CD4-positive, alpha-beta memory T cell (primary cell): ENCODE measurements around the gene AVPI1. TPM values are rescaled to one million over a fixed set of nuclear protein-coding genes. Genes with fewer than 3 reads are reported as not detected.

ENCODE experiments used
- CTCF ChIA-PET: fragments of 350-600 bp; sonication (Branson Sonifier 250); formaldehyde crosslinking; loops from one replicate; lab custom pipeline; 2021; ENCODE audit warnings: inconsistent platforms; ENCODE audit not compliant: partially characterized antibody; lab: Charles Lee
- POLR2A ChIA-PET: fragments of 350-600 bp; sonication (Branson Sonifier 250); formaldehyde crosslinking; loops from one replicate; lab custom pipeline; 2021; ENCODE audit not compliant: partially characterized antibody; lab: Charles Lee
- DNase-seq, 5 donors: peaks; one replicate each; pipeline versions ENCODE4 v3.0.0 to v3.0.0-alpha.2; 2020 to 2022; ENCODE audit warnings: mixed read lengths in 1 of 5
- H3K27ac ChIP-seq: one replicate; pipeline ENCODE4 v1.7.0; 2013; ENCODE audit warnings: low read depth, low read length
- H3K27me3 ChIP-seq: 2 replicates; pipeline ENCODE4 v1.7.0; 2013; ENCODE audit warnings: mild to moderate bottlenecking, low read length, moderate library complexity; ENCODE audit not compliant: insufficient read depth
- H3K36me3 ChIP-seq: 2 replicates; pipeline ENCODE4 v1.7.0; 2013; ENCODE audit warnings: mild to moderate bottlenecking, low read length, moderate library complexity; ENCODE audit not compliant: insufficient read depth
- H3K4me1 ChIP-seq: 2 replicates; pipeline ENCODE4 v1.7.0; 2013; ENCODE audit warnings: mild to moderate bottlenecking, low read length, moderate library complexity; ENCODE audit not compliant: insufficient read depth
- H3K4me3 ChIP-seq, 2 donors: one replicate each; pipeline ENCODE4 v1.7.0; 2013; ENCODE audit warnings: low read length in 2 of 2, mild to moderate bottlenecking in 1 of 2
- H3K9me3 ChIP-seq, 2 donors: one replicate each; pipeline ENCODE4 v1.7.0; 2013; ENCODE audit warnings: low read length in 2 of 2, control low read depth in 1 of 2; ENCODE audit not compliant: control insufficient read depth in 1 of 2
- H3K27ac Mint-ChIP-seq, 7 donors: one replicate each; pipeline ENCODE4 v1.8.0; 2020 to 2021; ENCODE audit warnings: mixed read lengths in 7 of 7, mild to moderate bottlenecking in 6 of 7, inconsistent platforms in 3 of 7, moderate library complexity in 3 of 7
- H3K27me3 Mint-ChIP-seq, 2 donors: one replicate each; pipeline ENCODE4 v1.8.0; 2020 to 2021; ENCODE audit warnings: mixed read lengths in 2 of 2
- H3K36me3 Mint-ChIP-seq, 2 donors: one replicate each; pipeline ENCODE4 v1.8.0; 2020 to 2021; ENCODE audit warnings: mixed read lengths in 2 of 2, inconsistent platforms in 1 of 2, mild to moderate bottlenecking in 1 of 2
- H3K4me1 Mint-ChIP-seq, 4 donors: one replicate each; pipeline ENCODE4 v1.8.0; 2020 to 2021; ENCODE audit warnings: mixed read lengths in 4 of 4, mild to moderate bottlenecking in 1 of 4
- H3K4me3 Mint-ChIP-seq, 8 donors: one replicate each; pipeline ENCODE4 v1.8.0; 2020 to 2021; ENCODE audit warnings: mixed read lengths in 8 of 8, mild to moderate bottlenecking in 7 of 8, moderate library complexity in 6 of 8, inconsistent platforms in 3 of 8
- H3K9me3 Mint-ChIP-seq, 8 donors: one replicate each; pipeline ENCODE4 v1.8.0; 2020 to 2021; ENCODE audit warnings: mixed read lengths in 8 of 8, mild to moderate bottlenecking in 5 of 8, inconsistent platforms in 3 of 8, moderate library complexity in 1 of 8
- intact Hi-C: fragments of 100-400 bp; cut with micrococcal nuclease; formaldehyde crosslinking; loops from one replicate; pipeline ENCODE4 v1.15.1; 2023
- polyA plus RNA-seq, 2 donors: library from polyadenylated mRNA; unstranded; fragments of 300-500 nt; fragmentation: Illumina TruSeq; gene quantifications; one replicate each; pipeline ENCODE4 v1.2.3, GENCODE V29; 2021
- total RNA-seq, 2 experiments: library from RNA; stranded (reverse); gene quantifications; one replicate each; pipeline ENCODE4 v1.2.3, GENCODE V29; 2021

The AVPI1 gene
- total and polyA plus RNA-seq, 4 experiments from 2014 or later = 1.8 to 5.6 (median 2.1) TPM

DNA sequence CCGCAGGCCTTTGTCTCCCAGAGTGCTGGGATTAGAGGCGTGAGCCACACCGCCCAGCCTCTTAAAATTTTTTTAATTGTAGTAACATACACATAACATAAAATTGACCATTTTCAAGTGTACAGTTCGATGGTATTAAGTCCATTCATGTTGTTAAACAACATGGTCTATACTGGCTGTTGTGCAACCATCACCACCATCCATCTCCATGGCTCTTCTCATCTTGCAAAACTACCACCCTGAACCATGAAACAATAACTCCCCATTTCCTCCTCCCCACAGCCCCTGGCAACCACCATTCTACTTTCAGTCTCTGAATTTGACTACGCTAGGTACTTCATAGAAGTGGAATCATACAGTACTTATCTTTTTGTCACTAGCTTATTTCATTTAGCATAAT is 42.0 kb upstream of the AVPI1 start:
- Mint-ChIP-seq H3K4me3 (no peak overlapping the region), H3K27me3 (peaks cover 8% of the 10 kb centered on the region in 2 donors), H3K9me3 (no peaks in the 10 kb centered on the region), H3K27ac (no peak overlapping the region), H3K4me1 (no peaks in the 10 kb centered on the region), H3K36me3 (no peaks in the 10 kb centered on the region)
- no peak for DNase-seq
- H3K27ac ChIP-seq = no peak overlapping the region
- ChIA-PET CTCF (interaction anchor here (1.0 to 15.3 kb wide), 5 partner anchors 15 to 53 kb away, joined by 3 to 436 read pairs (median 81); partner anchors contain the start of genes AVPI1 and MARVELD1), POLR2A (no interaction called here)
- H3K27me3 ChIP-seq = no peaks in the 10 kb centered on the region
- H3K9me3 ChIP-seq = no peaks in the 10 kb centered on the region
- no peaks in the 10 kb centered on the region for H3K4me1 ChIP-seq
- intact Hi-C loops = no loop called here
- no peaks in the 10 kb centered on the region for H3K36me3 ChIP-seq
- no peak overlapping the region for H3K4me3 ChIP-seq

DNA sequence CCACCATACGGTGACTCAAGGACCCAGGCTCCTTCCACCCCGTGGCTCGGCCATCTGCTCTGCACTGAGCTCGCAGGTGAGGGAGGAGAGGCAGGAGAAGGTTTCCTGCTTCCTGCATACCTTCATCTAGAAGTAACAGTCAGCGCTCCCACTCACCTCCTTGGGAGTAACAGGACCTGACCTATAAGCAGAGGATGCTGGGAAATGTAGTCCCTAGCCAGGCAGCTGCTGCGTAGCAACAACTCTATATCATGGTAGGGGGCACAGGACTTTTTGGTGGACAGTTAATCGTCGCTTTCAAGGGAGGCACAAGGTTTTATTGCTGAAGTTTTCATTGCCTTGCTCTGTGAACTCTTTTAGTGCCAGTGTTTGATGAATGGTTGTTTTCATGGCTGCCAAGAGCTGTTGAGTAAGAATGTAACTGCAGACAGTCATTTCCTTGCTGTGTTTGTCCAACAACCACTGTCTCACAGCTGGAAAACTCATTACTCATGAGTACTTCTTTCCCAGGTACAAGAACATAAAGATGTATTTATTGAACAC is 39.7 kb upstream of the AVPI1 start:
- intact Hi-C loops = no loop called here
- H3K4me1 ChIP-seq = no peaks in the 10 kb centered on the region
- H3K27me3 ChIP-seq = no peaks in the 10 kb centered on the region
- H3K4me3 ChIP-seq = no peak overlapping the region
- no peak overlapping the region for H3K4me3 Mint-ChIP-seq
- no peaks in the 10 kb centered on the region for H3K4me1 Mint-ChIP-seq
- DNase-seq = peak in 1 of 5 donors; percentile 3
- no peak overlapping the region for H3K27ac Mint-ChIP-seq
- no peak overlapping the region for H3K27ac ChIP-seq
- no peaks in the 10 kb centered on the region for H3K9me3 Mint-ChIP-seq
- no peaks in the 10 kb centered on the region for H3K36me3 Mint-ChIP-seq
- ChIA-PET POLR2A (interaction anchor here (1.4 kb wide), 1 partner anchor 12 kb away, joined by 3 read pairs; no protein-coding TSS in a partner anchor), CTCF (interaction anchor here (0.8 to 15.3 kb wide), 5 partner anchors 10 to 50 kb away, joined by 3 to 436 read pairs (median 3); partner anchors contain the start of genes MARVELD1 and ZFYVE27)
- H3K36me3 ChIP-seq = no peaks in the 10 kb centered on the region
- H3K9me3 ChIP-seq = no peaks in the 10 kb centered on the region
- H3K27me3 Mint-ChIP-seq = peaks cover 8% of the 10 kb centered on the region in 2 donors

DNA sequence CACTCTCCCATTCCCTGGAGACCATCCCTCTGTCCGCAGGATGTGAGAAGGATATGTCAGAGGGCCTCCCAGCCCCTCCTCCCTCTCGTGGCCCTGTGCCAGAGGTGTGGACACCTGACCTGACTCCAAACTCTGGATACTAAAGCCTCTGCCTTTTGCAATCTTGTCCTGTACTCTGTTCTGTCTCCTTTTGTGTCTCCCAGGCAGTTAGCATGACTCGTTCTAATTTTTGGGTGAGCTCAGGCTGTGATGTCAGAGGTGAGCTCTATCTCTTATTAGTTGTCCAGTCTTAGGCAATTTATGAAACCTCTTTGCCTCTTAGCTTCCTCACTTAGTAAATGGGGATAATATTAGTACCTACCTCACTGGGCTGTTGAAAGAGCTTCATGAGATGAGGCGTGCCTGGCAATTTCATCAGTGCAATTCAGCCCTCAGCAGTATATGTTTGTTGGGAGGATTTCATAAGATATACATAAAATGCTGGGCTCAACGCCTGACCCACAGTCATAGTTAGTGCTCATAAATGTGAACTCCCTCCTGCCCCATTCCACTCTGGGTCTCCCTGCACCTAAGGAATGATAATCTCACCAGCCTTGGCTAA is 37.4 kb upstream of the AVPI1 start:
- Mint-ChIP-seq H3K36me3 (no peaks in the 10 kb centered on the region), H3K27me3 (peaks cover 6 to 7% of the 10 kb centered on the region in 2 donors), H3K9me3 (no peaks in the 10 kb centered on the region), H3K4me1 (no peaks in the 10 kb centered on the region), H3K27ac (no peak overlapping the region), H3K4me3 (no peak overlapping the region)
- CTCF ChIA-PET = interaction anchor here (0.7 to 15.3 kb wide), 6 partner anchors 8 to 39 kb away, joined by 3 to 436 read pairs (median 4); partner anchors contain the start of genes MARVELD1 and ZFYVE27
- intact Hi-C loops = no loop called here
- DNase-seq = peak in 1 of 5 donors; percentile 5
- H3K9me3 ChIP-seq = no peaks in the 10 kb centered on the region
- no peaks in the 10 kb centered on the region for H3K27me3 ChIP-seq
- POLR2A ChIA-PET = interaction anchor here (1.8 kb wide), 1 partner anchor 12 kb away, joined by 4 read pairs; the partner anchor contains the start of gene ZFYVE27
- no peak overlapping the region for H3K4me3 ChIP-seq
- H3K36me3 ChIP-seq = no peaks in the 10 kb centered on the region
- H3K4me1 ChIP-seq = no peaks in the 10 kb centered on the region
- no peak overlapping the region for H3K27ac ChIP-seq

DNA sequence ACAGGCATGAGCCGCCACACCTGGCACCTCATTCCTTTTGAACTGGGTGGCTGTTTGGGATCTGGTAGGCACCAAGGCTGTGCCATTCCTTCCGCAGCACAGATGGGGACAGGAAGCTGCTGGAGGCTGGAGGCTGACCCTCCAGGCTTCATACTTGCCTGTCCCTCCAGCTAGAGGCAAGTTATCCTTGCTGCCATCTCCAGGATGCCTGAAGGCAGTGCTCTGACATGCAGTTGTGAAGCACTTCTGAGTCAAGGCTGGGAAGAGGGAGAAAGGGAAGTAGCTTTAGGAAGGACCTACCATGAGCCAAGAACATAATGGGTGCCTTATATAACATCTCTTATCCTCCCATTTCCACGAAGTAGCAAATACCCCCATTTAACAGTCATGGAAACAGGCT is 36.0 kb upstream of the AVPI1 start:
- Mint-ChIP-seq H3K27me3 (peaks cover 2 to 4% of the 10 kb centered on the region in 2 donors), H3K4me3 (no peak overlapping the region), H3K36me3 (no peaks in the 10 kb centered on the region), H3K27ac (peak overlapping the region in 1 of 7 donors; percentile 30), H3K4me1 (no peaks in the 10 kb centered on the region), H3K9me3 (no peaks in the 10 kb centered on the region)
- intact Hi-C loops = no loop called here
- ChIA-PET CTCF (interaction anchor here (1.6 to 15.3 kb wide), 4 partner anchors 9 to 48 kb away, joined by 3 to 436 read pairs (median 6); partner anchors contain the start of gene MARVELD1), POLR2A (interaction anchor here (1.8 kb wide), 1 partner anchor 14 kb away, joined by 4 read pairs; the partner anchor contains the start of gene ZFYVE27)
- no peaks in the 10 kb centered on the region for H3K4me1 ChIP-seq
- no peaks in the 10 kb centered on the region for H3K36me3 ChIP-seq
- H3K4me3 ChIP-seq = no peak overlapping the region
- no peak overlapping the region for H3K27ac ChIP-seq
- H3K27me3 ChIP-seq = no peaks in the 10 kb centered on the region
- no peaks in the 10 kb centered on the region for H3K9me3 ChIP-seq
- DNase-seq = no peak

DNA sequence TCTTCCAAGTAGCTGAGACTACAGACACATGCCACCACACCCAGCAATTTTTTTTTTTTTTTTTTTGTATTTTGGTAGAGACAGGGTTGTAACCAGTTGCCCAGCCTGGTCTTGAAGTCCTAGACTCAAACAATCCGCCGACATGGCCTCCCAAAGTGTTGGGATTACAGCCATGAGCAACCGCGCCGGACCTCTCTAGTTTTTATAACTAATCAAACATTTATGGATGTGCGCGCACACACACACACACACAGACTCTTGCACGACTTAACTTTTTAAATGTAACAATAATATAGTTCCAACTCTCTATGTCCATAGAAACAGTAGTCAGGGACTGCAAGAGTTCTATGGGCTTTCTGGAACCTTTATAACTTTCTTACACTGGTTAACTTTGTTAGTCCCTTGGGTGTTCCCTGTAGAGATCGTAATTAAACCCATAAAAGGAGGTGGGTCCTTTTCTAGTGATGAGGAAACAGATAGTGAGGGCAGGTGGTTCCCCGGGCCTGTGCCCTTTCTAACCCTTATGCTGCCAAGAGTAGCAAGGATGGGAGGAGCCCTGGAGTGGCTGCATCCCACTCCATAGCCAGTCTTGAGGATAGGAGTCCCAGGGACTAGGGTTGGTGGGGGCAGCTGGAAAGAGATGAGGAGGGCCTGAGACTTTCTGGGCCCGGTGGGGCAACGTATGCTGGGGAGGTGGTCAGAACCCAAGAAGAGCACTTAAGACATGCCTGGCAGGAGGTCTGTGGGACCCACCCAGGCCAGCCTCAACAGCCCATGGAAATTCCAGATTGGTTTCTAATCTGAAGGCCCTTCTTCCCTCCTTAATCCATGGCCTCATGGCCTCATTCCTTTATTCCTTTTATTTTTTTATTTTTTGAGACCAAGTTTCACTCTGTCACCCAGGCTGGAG is 35.1 kb upstream of the AVPI1 start:
- CTCF ChIA-PET = interaction anchor here (1.7 to 15.3 kb wide), 3 partner anchors 10 to 47 kb away, joined by 3 to 436 read pairs (median 8); partner anchors contain the start of gene MARVELD1
- intact Hi-C loops = no loop called here
- Mint-ChIP-seq H3K27ac (no peak overlapping the region), H3K36me3 (no peaks in the 10 kb centered on the region), H3K27me3 (peaks cover 2 to 4% of the 10 kb centered on the region in 2 donors), H3K9me3 (no peaks in the 10 kb centered on the region), H3K4me1 (no peaks in the 10 kb centered on the region), H3K4me3 (no peak overlapping the region)
- POLR2A ChIA-PET = interaction anchor here (0.5 to 1.8 kb wide), 2 partner anchors 15 to 73 kb away, joined by 3 to 4 read pairs; partner anchors contain the start of gene ZFYVE27
- Histone ChIP-seq H3K27me3 (no peaks in the 10 kb centered on the region), H3K4me1 (no peaks in the 10 kb centered on the region), H3K4me3 (no peak overlapping the region), H3K9me3 (no peaks in the 10 kb centered on the region), H3K27ac (no peak overlapping the region), H3K36me3 (no peaks in the 10 kb centered on the region)
- no peak for DNase-seq

DNA sequence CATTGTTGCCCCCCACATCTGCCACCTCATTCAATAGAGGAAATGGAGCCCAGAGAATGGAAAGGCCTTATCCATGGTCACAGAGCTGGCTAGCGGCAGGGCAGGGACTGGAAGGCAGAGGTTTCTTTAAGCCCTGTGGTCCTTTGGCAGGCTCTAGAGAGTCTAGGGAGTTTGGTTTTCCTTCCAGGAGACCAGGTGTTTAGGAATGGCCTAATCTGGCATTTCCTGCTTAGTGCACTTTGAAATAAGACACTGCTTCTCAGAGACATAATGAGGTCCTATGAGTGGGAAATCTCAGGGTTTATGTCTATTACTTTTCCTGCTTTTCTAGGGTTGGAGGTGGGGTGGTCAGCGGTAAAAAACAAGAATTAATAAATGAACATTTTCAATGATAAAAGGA is 32.6 kb upstream of the AVPI1 start:
- H3K36me3 Mint-ChIP-seq = no peaks in the 10 kb centered on the region
- no peak overlapping the region for H3K27ac ChIP-seq
- H3K4me3 ChIP-seq = no peak overlapping the region
- no peaks in the 10 kb centered on the region for H3K9me3 ChIP-seq
- H3K36me3 ChIP-seq = no peaks in the 10 kb centered on the region
- H3K4me3 Mint-ChIP-seq = no peak overlapping the region
- intact Hi-C loops = no loop called here
- ChIA-PET CTCF (interaction anchor here (0.6 to 20.3 kb wide), 3 partner anchors 9 to 15 kb away, joined by 3 to 436 read pairs (median 3); partner anchors contain the start of gene ZFYVE27), POLR2A (no interaction called here)
- H3K27me3 ChIP-seq = no peaks in the 10 kb centered on the region
- no peaks in the 10 kb centered on the region for H3K27me3 Mint-ChIP-seq
- H3K9me3 Mint-ChIP-seq = no peaks in the 10 kb centered on the region
- peaks cover 0 to 7% (median 3%) of the 10 kb centered on the region in 4 donors for H3K4me1 Mint-ChIP-seq
- H3K4me1 ChIP-seq = no peaks in the 10 kb centered on the region
- H3K27ac Mint-ChIP-seq = no peak overlapping the region
- no peak for DNase-seq
